A673 (cell line): ENCODE data around the gene LRRC1. TPM values are rescaled to one million over a fixed set of nuclear protein-coding genes. Genes with fewer than 3 reads are reported as not detected.

Experiments used
- BruUV-seq: library from RNA; stranded (reverse); fragments of 400-500 nt; replicated peaks from 2 replicates; lab custom pipeline; 2021; lab: Mats Ljungman, UMichigan
- CTCF ChIA-PET: fragments of 300-600 bp; sonication (Branson Sonifier 250); formaldehyde crosslinking; loops from one replicate; lab custom pipeline; 2022; ENCODE audit warnings: antibody characterized with exemption; lab: Charles Lee
- POLR2A ChIA-PET: fragments of 300-600 bp; sonication (Branson Sonifier 250); formaldehyde crosslinking; loops from one replicate; lab custom pipeline; 2022; ENCODE audit warnings: antibody characterized with exemption; ENCODE audit not compliant: low non-redundant PET; lab: Charles Lee
- DNase-seq: peaks from one replicate; pipeline ENCODE4 v3.0.0-alpha.2; 2015; ENCODE audit warnings: low spot score
- H3K27ac ChIP-seq: fragments of 200-600 bp; sonication (generic); 2 replicates; pipeline ENCODE4 v1.5.1; 2016; ENCODE audit warnings: mixed run types, low read depth, mild to moderate bottlenecking, mixed read lengths, antibody characterized with exemption, low read length; ENCODE audit not compliant: poor library complexity, severe bottlenecking
- H3K27me3 ChIP-seq: fragments of 200-600 bp; sonication (generic); replicated peaks from 2 replicates; pipeline ENCODE4 v1.6.1; 2017; ENCODE audit warnings: mixed run types, low read depth, mild to moderate bottlenecking, mixed read lengths, antibody characterized with exemption, low read length; ENCODE audit not compliant: insufficient read depth, poor library complexity
- H3K36me3 ChIP-seq: fragments of 200-600 bp; sonication (generic); 2 replicates; pipeline ENCODE4 v1.6.1; 2016; ENCODE audit warnings: mixed run types, mild to moderate bottlenecking, mixed read lengths, antibody characterized with exemption, low read length; ENCODE audit not compliant: insufficient read depth, poor library complexity, severe bottlenecking
- H3K4me1 ChIP-seq: fragments of 200-600 bp; sonication (generic); 2 replicates; pipeline ENCODE4 v1.6.1; 2017; ENCODE audit warnings: mixed run types, mild to moderate bottlenecking, mixed read lengths, antibody characterized with exemption, low read length; ENCODE audit not compliant: insufficient read depth, poor library complexity, severe bottlenecking
- H3K4me3 ChIP-seq: fragments of 200-600 bp; sonication (generic); 2 replicates; pipeline ENCODE4 v1.5.1; 2016; ENCODE audit warnings: low read depth, mixed run types, mild to moderate bottlenecking, mixed read lengths, low read length; ENCODE audit not compliant: poor library complexity, severe bottlenecking
- H3K9me3 ChIP-seq: fragments of 200-600 bp; sonication (generic); 2 replicates; pipeline ENCODE4 v1.6.1; 2016; ENCODE audit warnings: mixed run types, low read depth, mild to moderate bottlenecking, mixed read lengths, antibody characterized with exemption, low read length; ENCODE audit not compliant: poor library complexity, severe bottlenecking
- CTCF ChIP-seq: fragments of 300-800, 200-600 bp; sonication (generic); conservative IDR thresholded peaks from 2 replicates; pipeline ENCODE4 v1.5.1; 2017; ENCODE audit warnings: low read depth, mild to moderate bottlenecking, antibody characterized with exemption, low read length, moderate library complexity, mixed read lengths
- EZH2 ChIP-seq: fragments of 200-600 bp; sonication (generic); IDR thresholded peaks from 2 replicates; pipeline ENCODE4 v1.6.1; 2017; ENCODE audit warnings: borderline replicate concordance, low read depth, mild to moderate bottlenecking, mixed read lengths, antibody characterized with exemption, low read length; ENCODE audit not compliant: poor library complexity, severe bottlenecking
- intact Hi-C: fragments of 100-400 bp; cut with micrococcal nuclease; formaldehyde crosslinking; loops from one replicate; pipeline ENCODE4 v1.10.0; 2022; ENCODE audit not compliant: unreplicated experiment
- total RNA-seq: library from RNA; stranded (reverse); gene quantifications from 2 replicates; pipeline ENCODE4 v1.2.3, GENCODE V29; 2021

Gene LRRC1
- total RNA-seq, 1 experiment from 2014 or later: 4.4 TPM

DNA sequence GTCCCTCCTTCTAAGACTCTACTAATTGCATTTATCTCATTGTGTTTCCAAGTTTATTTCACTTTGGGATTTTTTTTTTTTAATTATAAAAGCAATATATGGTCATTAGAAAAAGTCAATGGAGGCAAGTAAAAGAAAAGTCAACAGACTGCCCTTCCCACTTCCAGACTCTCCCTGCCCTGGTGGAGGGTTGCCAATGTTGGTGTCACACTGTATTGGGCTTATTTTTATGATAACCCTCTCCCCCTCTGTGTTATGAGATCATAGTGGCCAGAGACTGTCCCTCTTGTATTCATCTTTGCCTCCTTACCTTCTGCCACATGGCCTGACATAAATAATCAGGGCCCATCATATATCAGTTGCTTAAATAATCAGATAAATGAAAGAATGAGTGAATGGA lies 63.4 kb downstream of the LRRC1 start:
- no peak for DNase-seq
- H3K4me1 ChIP-seq: peaks cover 5% of the 10 kb centered on the region
- no TSS peak for BruUV-seq
- intact Hi-C loops: no loop called here
- ChIA-PET CTCF (no interaction called here), POLR2A (no interaction called here)
- no peaks in the 10 kb centered on the region for H3K36me3 ChIP-seq
- H3K27ac ChIP-seq: no peak overlapping the region
- no peaks in the 10 kb centered on the region for H3K27me3 ChIP-seq
- TF ChIP-seq EZH2: no peak
- no peak for TF ChIP-seq CTCF
- no peak overlapping the region for H3K4me3 ChIP-seq
- no peaks in the 10 kb centered on the region for H3K9me3 ChIP-seq

DNA sequence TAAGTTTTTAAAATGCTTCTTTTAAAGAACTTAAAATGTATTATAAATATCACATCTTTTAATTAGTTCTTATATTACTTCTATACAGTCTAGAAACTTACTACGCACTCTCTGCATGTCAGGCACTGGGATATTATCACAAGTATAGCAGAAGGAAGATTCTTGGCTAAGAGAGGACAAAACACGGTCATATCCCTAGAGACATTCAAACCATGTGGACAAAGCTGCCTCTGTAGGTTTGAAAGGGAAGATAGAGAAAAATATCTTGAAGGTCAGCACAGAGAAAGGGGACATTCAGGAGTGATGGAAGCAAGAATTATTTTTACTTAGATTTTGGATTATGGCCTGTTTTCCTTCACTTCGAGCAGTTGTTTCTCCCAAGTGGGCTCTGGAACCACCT lies 64.1 kb downstream of the LRRC1 start:
- Histone ChIP-seq H3K36me3 (no peaks in the 10 kb centered on the region), H3K4me3 (no peak overlapping the region), H3K27ac (no peak overlapping the region), H3K27me3 (no peaks in the 10 kb centered on the region), H3K9me3 (no peaks in the 10 kb centered on the region), H3K4me1 (peaks cover 5% of the 10 kb centered on the region)
- ChIA-PET CTCF (no interaction called here), POLR2A (no interaction called here)
- TF ChIP-seq EZH2 (no peak), CTCF (no peak)
- no peak for DNase-seq
- no TSS peak for BruUV-seq
- intact Hi-C loops: no loop called here

- no TSS peak for BruUV-seq
- H3K4me1 ChIP-seq: peaks cover 5% of the 10 kb centered on the region
- DNase-seq: no peak
- ChIA-PET POLR2A (no interaction called here), CTCF (no interaction called here)
- no peak overlapping the region for H3K27ac ChIP-seq
- no peaks in the 10 kb centered on the region for H3K9me3 ChIP-seq
- intact Hi-C loops: no loop called here
- no peaks in the 10 kb centered on the region for H3K36me3 ChIP-seq
- TF ChIP-seq EZH2 (no peak), CTCF (no peak)
- no peak overlapping the region for H3K4me3 ChIP-seq
- H3K27me3 ChIP-seq: no peaks in the 10 kb centered on the region
Observed at GRCh38 chr6:53860511-53860910, 65.7 kb downstream of the LRRC1 start.

DNA sequence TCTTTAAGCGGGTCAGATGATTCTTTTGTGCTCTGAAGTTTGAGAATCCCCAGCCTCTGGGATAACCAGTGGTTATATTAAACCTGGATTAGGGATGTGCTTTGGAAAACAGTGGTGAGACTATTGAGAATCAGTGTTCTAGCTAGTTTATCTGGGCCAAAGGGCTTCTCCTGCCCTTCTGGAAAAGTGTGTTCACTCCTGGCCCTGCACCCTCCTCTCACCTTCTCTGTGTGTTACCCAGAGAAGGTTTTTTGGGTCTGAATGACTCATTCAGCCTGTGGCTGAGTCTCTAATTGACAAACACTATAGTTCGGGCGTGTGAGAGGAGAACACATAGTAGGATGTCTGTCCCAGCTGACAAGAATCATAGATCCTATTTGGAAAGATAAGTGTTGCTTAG lies 66.7 kb downstream of the LRRC1 start:
- no peak for TF ChIP-seq CTCF
- TF ChIP-seq EZH2: no peak
- Histone ChIP-seq H3K4me1 (peaks cover 5% of the 10 kb centered on the region), H3K9me3 (no peaks in the 10 kb centered on the region), H3K27ac (no peak overlapping the region), H3K4me3 (no peak overlapping the region), H3K36me3 (no peaks in the 10 kb centered on the region), H3K27me3 (no peaks in the 10 kb centered on the region)
- BruUV-seq: no TSS peak
- no peak for DNase-seq
- CTCF ChIA-PET: no interaction called here
- intact Hi-C loops: no loop called here
- POLR2A ChIA-PET: no interaction called here
